ENCODE results near the gene WSB2. TPM values are rescaled to one million over a fixed set of nuclear protein-coding genes. Genes with fewer than 3 reads are reported as not detected.

The WSB2 gene
- total RNA-seq, 1 experiment from 2014 or later: 193 TPM

DNA sequence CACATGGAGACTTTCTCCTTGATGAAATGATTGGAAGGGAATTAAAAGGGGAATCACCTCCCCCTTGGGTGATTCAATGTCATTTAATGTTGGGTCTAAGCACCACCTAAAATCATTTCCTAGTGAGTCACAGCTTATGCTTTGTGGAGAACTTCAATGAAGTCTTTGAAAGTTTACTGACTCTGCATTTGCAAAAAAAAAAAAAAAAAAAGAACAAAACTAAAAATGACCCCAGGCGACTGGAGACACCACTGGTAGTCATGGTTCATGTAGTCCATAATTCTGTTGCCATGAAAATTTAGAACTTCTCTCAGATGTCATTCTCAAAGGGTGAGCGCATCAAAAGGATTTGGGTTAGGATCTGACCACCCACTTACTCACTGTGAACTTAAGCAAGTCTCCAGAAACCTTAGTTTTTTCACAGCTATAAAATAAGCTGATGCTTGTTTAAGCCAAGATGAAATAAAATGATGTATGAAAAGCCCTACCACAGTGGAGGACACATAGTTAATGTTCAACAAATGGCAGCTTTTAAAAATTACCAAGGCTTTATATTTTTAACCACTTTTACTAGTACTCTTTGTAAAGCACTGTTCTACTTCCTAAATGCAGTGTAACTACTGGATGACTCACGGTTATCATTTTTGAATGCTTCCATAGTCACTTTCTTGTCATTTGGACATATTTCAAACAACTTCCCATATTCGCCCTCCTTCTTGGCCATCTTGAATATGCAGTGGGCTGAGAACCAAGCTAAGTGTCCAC, 74.1 kb downstream of the WSB2 start:
- Histone ChIP-seq H3K9me3 (ENCODE audit: control insufficient read depth, insufficient read depth, low read depth, low read length) (no peaks in the 10 kb centered on the region), H3K27me3 (ENCODE audit: control insufficient read depth, insufficient read depth, low read length) (no peaks in the 10 kb centered on the region), H3K27ac (ENCODE audit: low read length) (no peak overlapping the region), H3K36me3 (ENCODE audit: control insufficient read depth, insufficient read depth, low read length) (no peaks in the 10 kb centered on the region), H3K4me3 (ENCODE audit: low read depth in 2 of 2, low read length in 2 of 2) (no peak overlapping the region), H3K4me1 (ENCODE audit: control insufficient read depth, insufficient read depth, low read length) (no peaks in the 10 kb centered on the region)
- in situ Hi-C loops (cut with HindIII; ENCODE audit: low pct_unique_long_range_greater_than_20kb, low sequenced_read_pairs): no loop called here
- DNase-seq (ENCODE audit: low read depth, low spot score) (no peak), ATAC-seq (no peak)
- POLR2A ChIA-PET: interaction anchor here (0.6 kb wide), 1 partner anchor 15 kb away, joined by 3 read pairs; no protein-coding TSS in a partner anchor
- intact Hi-C loops (cut with micrococcal nuclease; ENCODE audit: unreplicated experiment): no loop called here
- no TSS peak for BruUV-seq (replicated peaks)
- CTCF ChIA-PET: no interaction called here
- TF ChIP-seq TCF7L2 (IDR thresholded peaks at IDR 0.05; ENCODE audit: low read depth, low read length) (no peak), POLR2AphosphoS5 (IDR thresholded peaks at IDR 0.05; ENCODE audit: low read depth, low read length) (no peak), SIN3A (IDR thresholded peaks at IDR 0.05; ENCODE audit: borderline replicate concordance, insufficient read depth, low read depth, low read length) (no peak)
- TF ChIP-seq, protein P1, sequence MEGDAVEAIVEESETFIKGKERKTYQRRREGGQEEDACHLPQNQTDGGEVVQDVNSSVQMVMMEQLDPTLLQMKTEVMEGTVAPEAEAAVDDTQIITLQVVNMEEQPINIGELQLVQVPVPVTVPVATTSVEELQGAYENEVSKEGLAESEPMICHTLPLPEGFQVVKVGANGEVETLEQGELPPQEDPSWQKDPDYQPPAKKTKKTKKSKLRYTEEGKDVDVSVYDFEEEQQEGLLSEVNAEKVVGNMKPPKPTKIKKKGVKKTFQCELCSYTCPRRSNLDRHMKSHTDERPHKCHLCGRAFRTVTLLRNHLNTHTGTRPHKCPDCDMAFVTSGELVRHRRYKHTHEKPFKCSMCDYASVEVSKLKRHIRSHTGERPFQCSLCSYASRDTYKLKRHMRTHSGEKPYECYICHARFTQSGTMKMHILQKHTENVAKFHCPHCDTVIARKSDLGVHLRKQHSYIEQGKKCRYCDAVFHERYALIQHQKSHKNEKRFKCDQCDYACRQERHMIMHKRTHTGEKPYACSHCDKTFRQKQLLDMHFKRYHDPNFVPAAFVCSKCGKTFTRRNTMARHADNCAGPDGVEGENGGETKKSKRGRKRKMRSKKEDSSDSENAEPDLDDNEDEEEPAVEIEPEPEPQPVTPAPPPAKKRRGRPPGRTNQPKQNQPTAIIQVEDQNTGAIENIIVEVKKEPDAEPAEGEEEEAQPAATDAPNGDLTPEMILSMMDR (IDR thresholded peaks at IDR 0.05): no peak
- TF ChIP-seq, protein P2, sequence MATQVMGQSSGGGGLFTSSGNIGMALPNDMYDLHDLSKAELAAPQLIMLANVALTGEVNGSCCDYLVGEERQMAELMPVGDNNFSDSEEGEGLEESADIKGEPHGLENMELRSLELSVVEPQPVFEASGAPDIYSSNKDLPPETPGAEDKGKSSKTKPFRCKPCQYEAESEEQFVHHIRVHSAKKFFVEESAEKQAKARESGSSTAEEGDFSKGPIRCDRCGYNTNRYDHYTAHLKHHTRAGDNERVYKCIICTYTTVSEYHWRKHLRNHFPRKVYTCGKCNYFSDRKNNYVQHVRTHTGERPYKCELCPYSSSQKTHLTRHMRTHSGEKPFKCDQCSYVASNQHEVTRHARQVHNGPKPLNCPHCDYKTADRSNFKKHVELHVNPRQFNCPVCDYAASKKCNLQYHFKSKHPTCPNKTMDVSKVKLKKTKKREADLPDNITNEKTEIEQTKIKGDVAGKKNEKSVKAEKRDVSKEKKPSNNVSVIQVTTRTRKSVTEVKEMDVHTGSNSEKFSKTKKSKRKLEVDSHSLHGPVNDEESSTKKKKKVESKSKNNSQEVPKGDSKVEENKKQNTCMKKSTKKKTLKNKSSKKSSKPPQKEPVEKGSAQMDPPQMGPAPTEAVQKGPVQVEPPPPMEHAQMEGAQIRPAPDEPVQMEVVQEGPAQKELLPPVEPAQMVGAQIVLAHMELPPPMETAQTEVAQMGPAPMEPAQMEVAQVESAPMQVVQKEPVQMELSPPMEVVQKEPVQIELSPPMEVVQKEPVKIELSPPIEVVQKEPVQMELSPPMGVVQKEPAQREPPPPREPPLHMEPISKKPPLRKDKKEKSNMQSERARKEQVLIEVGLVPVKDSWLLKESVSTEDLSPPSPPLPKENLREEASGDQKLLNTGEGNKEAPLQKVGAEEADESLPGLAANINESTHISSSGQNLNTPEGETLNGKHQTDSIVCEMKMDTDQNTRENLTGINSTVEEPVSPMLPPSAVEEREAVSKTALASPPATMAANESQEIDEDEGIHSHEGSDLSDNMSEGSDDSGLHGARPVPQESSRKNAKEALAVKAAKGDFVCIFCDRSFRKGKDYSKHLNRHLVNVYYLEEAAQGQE (IDR thresholded peaks at IDR 0.05; ENCODE audit: insufficient read depth in 1 of 2, low read depth in 2 of 2, low read length in 1 of 2): no peak

DNA sequence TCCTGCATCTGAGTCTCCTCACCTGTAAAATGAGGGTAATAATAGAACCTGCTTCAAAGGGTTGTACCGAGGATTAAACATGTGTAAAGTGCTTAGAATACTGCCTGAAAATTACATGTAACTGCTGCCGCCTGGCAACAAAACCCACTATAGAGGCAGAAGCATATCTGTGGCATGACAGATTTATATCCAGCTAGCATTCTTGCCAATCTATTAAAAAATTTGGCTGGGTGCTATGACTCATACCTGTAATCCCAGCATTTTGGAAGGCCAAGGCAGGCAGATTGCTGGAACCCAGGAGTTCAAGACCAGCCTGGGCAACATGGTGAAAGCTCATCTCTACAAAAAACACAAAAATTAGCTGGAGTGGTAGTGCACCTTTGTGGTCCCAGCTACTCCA, 75.8 kb downstream of the WSB2 start:
- H3K9me3 ChIP-seq (ENCODE audit: control insufficient read depth, insufficient read depth, low read depth, low read length): no peaks in the 10 kb centered on the region
- H3K4me1 ChIP-seq (ENCODE audit: control insufficient read depth, insufficient read depth, low read length): no peaks in the 10 kb centered on the region
- H3K36me3 ChIP-seq (ENCODE audit: control insufficient read depth, insufficient read depth, low read length): no peaks in the 10 kb centered on the region
- ChIA-PET CTCF (no interaction called here), POLR2A (no interaction called here)
- in situ Hi-C loops (cut with HindIII; ENCODE audit: low pct_unique_long_range_greater_than_20kb, low sequenced_read_pairs) (no loop called here), intact Hi-C loops (cut with micrococcal nuclease; ENCODE audit: unreplicated experiment) (no loop called here)
- H3K4me3 ChIP-seq (ENCODE audit: low read depth in 2 of 2, low read length in 2 of 2): no peak overlapping the region
- TF ChIP-seq, protein P2 (IDR thresholded peaks at IDR 0.05; ENCODE audit: insufficient read depth in 1 of 2, low read depth in 2 of 2, low read length in 1 of 2): no peak
- TF ChIP-seq TCF7L2 (IDR thresholded peaks at IDR 0.05; ENCODE audit: low read depth, low read length): no peak
- no peak for TF ChIP-seq POLR2AphosphoS5 (IDR thresholded peaks at IDR 0.05; ENCODE audit: low read depth, low read length)
- no peak for TF ChIP-seq SIN3A (IDR thresholded peaks at IDR 0.05; ENCODE audit: borderline replicate concordance, insufficient read depth, low read depth, low read length)
- TF ChIP-seq, protein P1 (IDR thresholded peaks at IDR 0.05): no peak
- H3K27me3 ChIP-seq (ENCODE audit: control insufficient read depth, insufficient read depth, low read length): no peaks in the 10 kb centered on the region
- no peak for DNase-seq (ENCODE audit: low read depth, low spot score)
- BruUV-seq (replicated peaks): no TSS peak
- no peak overlapping the region for H3K27ac ChIP-seq (ENCODE audit: low read length)
- no peak for ATAC-seq
